HG03108 (cell line): ENCODE results near the gene LY86.

Experiments
- ATAC-seq: cut with Tn5 transposase; IDR thresholded peaks from one replicate; pipeline ENCODE4 v1.9.1; 2021; ENCODE audit warnings: moderate library complexity; ENCODE audit not compliant: unreplicated experiment

Gene LY86

DNA sequence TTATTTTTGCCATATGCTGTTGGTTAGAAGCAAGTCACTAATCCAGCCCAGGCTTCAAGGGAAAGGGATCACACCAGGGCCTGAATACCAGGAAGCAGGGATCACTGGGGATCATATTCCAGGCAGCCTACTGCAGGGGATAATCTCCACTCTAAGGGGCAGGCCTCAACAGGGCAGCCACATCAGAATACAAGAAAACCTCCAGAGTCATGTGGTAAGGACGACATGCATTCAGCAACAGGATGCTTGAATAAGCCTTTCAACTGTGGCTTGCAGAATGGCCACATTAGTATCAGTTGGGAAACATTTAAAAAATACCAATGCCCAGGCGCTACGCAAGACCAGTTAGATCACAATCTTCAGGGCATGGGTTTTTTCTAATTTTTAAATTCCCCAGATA is 109.1 kb downstream of the LY86 start:
- ATAC-seq, result no peak

- ATAC-seq, result no peak
Measured at GRCh38 chr6:6699741-6700367, 111.3 kb downstream of the LY86 start.

GRCh38 chr6:6700407-6701270 is 112.1 kb downstream of the LY86 start:
- ATAC-seq, result no peak

- no peak for ATAC-seq
Measured at GRCh38 chr6:6701864-6702263, 113.3 kb downstream of the LY86 start.

DNA sequence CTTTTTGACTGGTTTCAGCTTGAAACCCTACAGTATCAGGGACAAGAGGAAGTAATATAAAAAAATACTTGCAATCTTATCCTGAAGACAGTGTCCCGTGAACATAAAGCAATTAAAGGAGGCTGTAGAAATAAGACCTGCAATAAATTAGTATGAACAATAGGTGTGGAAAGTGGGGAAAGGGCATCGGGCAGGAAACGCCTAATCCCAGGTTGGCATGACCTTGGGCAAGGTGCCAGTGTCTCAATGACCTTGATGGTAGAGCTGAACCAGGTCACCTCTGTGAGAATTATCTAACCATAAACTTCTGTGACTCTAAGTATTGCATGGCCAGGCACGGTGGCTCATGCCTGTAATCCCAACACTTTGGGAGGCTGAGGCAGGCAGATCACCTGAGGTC is 115.2 kb downstream of the LY86 start:
- no peak for ATAC-seq
